ENCODE measurements around the gene SH3PXD2A.

Gene SH3PXD2A

GRCh38 chr10:103563231-103564115 lies 291.9 kb downstream of the SH3PXD2A start:
- no peak for DNase-seq
- Histone ChIP-seq H4K91ac (ENCODE audit: low read depth, low read length) (no peak overlapping the region), H4K12ac (ENCODE audit: low read depth, low read length) (no peak overlapping the region), H3K23ac (ENCODE audit: low read length) (no peak overlapping the region), H2BK12ac (ENCODE audit: low read length) (no peak overlapping the region), H2BK5ac (ENCODE audit: low read depth, low read length, poor library complexity) (no peak overlapping the region), H3K4me3 (ENCODE audit: low read depth, low read length) (no peak overlapping the region), H3K79me2 (ENCODE audit: control insufficient read depth, insufficient read depth, low read length, poor library complexity) (no peaks in the 10 kb centered on the region), H3K27me3 (ENCODE audit: insufficient read depth, low read length) (no peaks in the 10 kb centered on the region), H3K18ac (ENCODE audit: low read length) (no peak overlapping the region), H3K9me3 (ENCODE audit: insufficient read depth, low read depth, low read length) (peaks cover 7% of the 10 kb centered on the region), H3K36me3 (ENCODE audit: control insufficient read depth in 1 of 2, insufficient read depth in 2 of 2, low read length in 2 of 2) (peaks cover 0 to 4% of the 10 kb centered on the region in 2 experiments), H3K4me1 (ENCODE audit: control insufficient read depth in 1 of 2, insufficient read depth in 2 of 2, low read length in 2 of 2) (peaks cover 0 to 3% of the 10 kb centered on the region in 2 experiments), H3K4ac (ENCODE audit: low read depth, low read length) (no peak overlapping the region), H2AFZ (ENCODE audit: insufficient read depth, low read length, poor library complexity) (no peak overlapping the region), H3K79me1 (ENCODE audit: low read length) (peaks cover 2% of the 10 kb centered on the region), H2AK5ac (ENCODE audit: low read length) (no peak overlapping the region), H3K14ac (ENCODE audit: low read length) (no peak overlapping the region), H4K8ac (ENCODE audit: low read depth, low read length) (no peak overlapping the region), H3K9ac (ENCODE audit: low read length) (no peak overlapping the region), H3K4me2 (ENCODE audit: low read length) (no peak overlapping the region), H2BK120ac (ENCODE audit: insufficient read depth, low read length, poor library complexity) (no peak overlapping the region), H3K27ac (ENCODE audit: low read depth, low read length) (no peak overlapping the region)
- WGBS (ENCODE audit: extremely low coverage, insufficient coverage, insufficient read length) = no CpG with 5 or more reads among the region's 7 CpGs

- DNase-seq = no peak
- no peak overlapping the region for H2BK12ac ChIP-seq (ENCODE audit: low read length)
- H3K4ac ChIP-seq (ENCODE audit: low read depth, low read length) = no peak overlapping the region
- no peak overlapping the region for H2AK5ac ChIP-seq (ENCODE audit: low read length)
- H4K12ac ChIP-seq (ENCODE audit: low read depth, low read length) = no peak overlapping the region
- peaks cover 0 to 4% of the 10 kb centered on the region in 2 experiments for H3K36me3 ChIP-seq (ENCODE audit: control insufficient read depth in 1 of 2, insufficient read depth in 2 of 2, low read length in 2 of 2)
- no peak overlapping the region for H3K27ac ChIP-seq (ENCODE audit: low read depth, low read length)
- no peak overlapping the region for H4K8ac ChIP-seq (ENCODE audit: low read depth, low read length)
- no peak overlapping the region for H3K4me3 ChIP-seq (ENCODE audit: low read depth, low read length)
- no peak overlapping the region for H3K4me2 ChIP-seq (ENCODE audit: low read length)
- no peaks in the 10 kb centered on the region for H3K4me1 ChIP-seq (ENCODE audit: control insufficient read depth in 1 of 2, insufficient read depth in 2 of 2, low read length in 2 of 2)
- no peak overlapping the region for H3K14ac ChIP-seq (ENCODE audit: low read length)
- no peak overlapping the region for H2BK5ac ChIP-seq (ENCODE audit: low read depth, low read length, poor library complexity)
- H3K18ac ChIP-seq (ENCODE audit: low read length) = no peak overlapping the region
- WGBS (ENCODE audit: extremely low coverage, insufficient coverage, insufficient read length) = no CpG with 5 or more reads among the region's 4 CpGs
- peaks cover 2% of the 10 kb centered on the region for H3K79me1 ChIP-seq (ENCODE audit: low read length)
- H3K9ac ChIP-seq (ENCODE audit: low read length) = no peak overlapping the region
- no peak overlapping the region for H2AFZ ChIP-seq (ENCODE audit: insufficient read depth, low read length, poor library complexity)
- no peak overlapping the region for H2BK120ac ChIP-seq (ENCODE audit: insufficient read depth, low read length, poor library complexity)
- H3K79me2 ChIP-seq (ENCODE audit: control insufficient read depth, insufficient read depth, low read length, poor library complexity) = no peaks in the 10 kb centered on the region
- H3K27me3 ChIP-seq (ENCODE audit: insufficient read depth, low read length) = no peaks in the 10 kb centered on the region
- no peak overlapping the region for H4K91ac ChIP-seq (ENCODE audit: low read depth, low read length)
- H3K9me3 ChIP-seq (ENCODE audit: insufficient read depth, low read depth, low read length) = peaks cover 7% of the 10 kb centered on the region
- no peak overlapping the region for H3K23ac ChIP-seq (ENCODE audit: low read length)
Observed at GRCh38 chr10:103562383-103562782, 293.0 kb downstream of the SH3PXD2A start.

GRCh38 chr10:103560886-103561285 lies 294.5 kb downstream of the SH3PXD2A start:
- Histone ChIP-seq H3K4me2 (ENCODE audit: low read length) (no peak overlapping the region), H3K79me1 (ENCODE audit: low read length) (peaks cover 2% of the 10 kb centered on the region), H4K8ac (ENCODE audit: low read depth, low read length) (no peak overlapping the region), H2BK5ac (ENCODE audit: low read depth, low read length, poor library complexity) (no peak overlapping the region), H3K79me2 (ENCODE audit: control insufficient read depth, insufficient read depth, low read length, poor library complexity) (no peaks in the 10 kb centered on the region), H4K12ac (ENCODE audit: low read depth, low read length) (no peak overlapping the region), H3K4me3 (ENCODE audit: low read depth, low read length) (no peak overlapping the region), H3K14ac (ENCODE audit: low read length) (no peak overlapping the region), H3K9ac (ENCODE audit: low read length) (no peak overlapping the region), H3K27me3 (ENCODE audit: insufficient read depth, low read length) (no peaks in the 10 kb centered on the region), H2AK5ac (ENCODE audit: low read length) (no peak overlapping the region), H3K4ac (ENCODE audit: low read depth, low read length) (no peak overlapping the region), H2BK120ac (ENCODE audit: insufficient read depth, low read length, poor library complexity) (no peak overlapping the region), H3K9me3 (ENCODE audit: insufficient read depth, low read depth, low read length) (peaks cover 7% of the 10 kb centered on the region), H3K27ac (ENCODE audit: low read depth, low read length) (no peak overlapping the region), H3K36me3 (ENCODE audit: control insufficient read depth in 1 of 2, insufficient read depth in 2 of 2, low read length in 2 of 2) (peaks cover 0 to 4% of the 10 kb centered on the region in 2 experiments), H4K91ac (ENCODE audit: low read depth, low read length) (no peak overlapping the region), H3K4me1 (ENCODE audit: control insufficient read depth in 1 of 2, insufficient read depth in 2 of 2, low read length in 2 of 2) (no peaks in the 10 kb centered on the region), H2AFZ (ENCODE audit: insufficient read depth, low read length, poor library complexity) (no peak overlapping the region), H3K18ac (ENCODE audit: low read length) (no peak overlapping the region), H3K23ac (ENCODE audit: low read length) (no peak overlapping the region), H2BK12ac (ENCODE audit: low read length) (no peak overlapping the region)
- DNase-seq = no peak
- WGBS (ENCODE audit: extremely low coverage, insufficient coverage, insufficient read length) = no CpG with 5 or more reads among the region's 7 CpGs

- Histone ChIP-seq H3K14ac (ENCODE audit: low read length) (no peak overlapping the region), H2BK5ac (ENCODE audit: low read depth, low read length, poor library complexity) (no peak overlapping the region), H3K23ac (ENCODE audit: low read length) (no peak overlapping the region), H3K79me2 (ENCODE audit: control insufficient read depth, insufficient read depth, low read length, poor library complexity) (no peaks in the 10 kb centered on the region), H3K4me3 (ENCODE audit: low read depth, low read length) (peak overlapping the region; percentile 8), H4K12ac (ENCODE audit: low read depth, low read length) (no peak overlapping the region), H3K79me1 (ENCODE audit: low read length) (peaks cover 4% of the 10 kb centered on the region), H3K9me3 (ENCODE audit: insufficient read depth, low read depth, low read length) (peaks cover 7% of the 10 kb centered on the region), H3K18ac (ENCODE audit: low read length) (no peak overlapping the region), H3K4me2 (ENCODE audit: low read length) (no peak overlapping the region), H4K91ac (ENCODE audit: low read depth, low read length) (no peak overlapping the region), H2AK5ac (ENCODE audit: low read length) (no peak overlapping the region), H3K27ac (ENCODE audit: low read depth, low read length) (no peak overlapping the region), H2BK120ac (ENCODE audit: insufficient read depth, low read length, poor library complexity) (no peak overlapping the region), H3K36me3 (ENCODE audit: control insufficient read depth in 1 of 2, insufficient read depth in 2 of 2, low read length in 2 of 2) (peaks cover 0 to 4% of the 10 kb centered on the region in 2 experiments), H4K8ac (ENCODE audit: low read depth, low read length) (no peak overlapping the region), H2AFZ (ENCODE audit: insufficient read depth, low read length, poor library complexity) (no peak overlapping the region), H3K9ac (ENCODE audit: low read length) (no peak overlapping the region), H3K4ac (ENCODE audit: low read depth, low read length) (no peak overlapping the region), H2BK12ac (ENCODE audit: low read length) (no peak overlapping the region), H3K27me3 (ENCODE audit: insufficient read depth, low read length) (no peaks in the 10 kb centered on the region), H3K4me1 (ENCODE audit: control insufficient read depth in 1 of 2, insufficient read depth in 2 of 2, low read length in 2 of 2) (peaks cover 0 to 3% of the 10 kb centered on the region in 2 experiments)
- DNase-seq = no peak
- no CpG with 5 or more reads among the region's 9 CpGs for WGBS (ENCODE audit: extremely low coverage, insufficient coverage, insufficient read length)
Observed at GRCh38 chr10:103559776-103560175, 295.6 kb downstream of the SH3PXD2A start.

Data from trophoblast cell (in vitro differentiated cells and primary cell).